Stimulated activated CD8-positive, alpha-beta memory T cell treated with anti-CD3 and anti-CD28 coated beads, Interleukin-4, amount 100 ng/mL, for 1 hour (primary cell): ENCODE measurements around the gene HDHD5.

Source experiments
- DNase-seq, 2 donors: peaks; one replicate each; pipeline ENCODE4 v3.0.0-alpha.2; 2020; ENCODE audit warnings: low read depth in 2 of 2, low spot score in 1 of 2

HDHD5 gene

GRCh38 chr22:17106785-17107546 is 52.1 kb downstream of the HDHD5 start:
- DNase-seq = no peak

- DNase-seq = no peak
Observed at GRCh38 chr22:17106161-17106784, 52.8 kb downstream of the HDHD5 start.

- DNase-seq = no peak
Observed at GRCh38 chr22:17105143-17106129, 53.6 kb downstream of the HDHD5 start.

- no peak for DNase-seq
Observed at GRCh38 chr22:17104336-17104935, 54.6 kb downstream of the HDHD5 start.

- DNase-seq = no peak
Observed at GRCh38 chr22:17103351-17103750, 55.7 kb downstream of the HDHD5 start.

GRCh38 chr22:17102297-17102667 is 56.8 kb downstream of the HDHD5 start:
- DNase-seq = no peak

GRCh38 chr22:17101475-17102296 is 57.4 kb downstream of the HDHD5 start:
- DNase-seq = no peak

- no peak for DNase-seq
Observed at GRCh38 chr22:17100621-17101020, 58.5 kb downstream of the HDHD5 start.

- DNase-seq = no peak
Observed at GRCh38 chr22:17098379-17098819, 60.7 kb downstream of the HDHD5 start.

- no peak for DNase-seq
Observed at GRCh38 chr22:17097701-17098100, 61.4 kb downstream of the HDHD5 start.

- DNase-seq = no peak
Observed at GRCh38 chr22:17097062-17097461, 62.0 kb downstream of the HDHD5 start.

- DNase-seq = no peak
Observed at GRCh38 chr22:17096071-17096470, 63.0 kb downstream of the HDHD5 start.

- DNase-seq = no peak
Observed at GRCh38 chr22:17095538-17095937, 63.5 kb downstream of the HDHD5 start.

GRCh38 chr22:17093081-17093480 is 66.0 kb downstream of the HDHD5 start:
- DNase-seq = no peak

GRCh38 chr22:17091851-17092250 is 67.2 kb downstream of the HDHD5 start:
- DNase-seq = no peak

- DNase-seq = no peak
Observed at GRCh38 chr22:17090550-17090949, 68.5 kb downstream of the HDHD5 start.
